ENCODE results near the gene TDP1.

DNA sequence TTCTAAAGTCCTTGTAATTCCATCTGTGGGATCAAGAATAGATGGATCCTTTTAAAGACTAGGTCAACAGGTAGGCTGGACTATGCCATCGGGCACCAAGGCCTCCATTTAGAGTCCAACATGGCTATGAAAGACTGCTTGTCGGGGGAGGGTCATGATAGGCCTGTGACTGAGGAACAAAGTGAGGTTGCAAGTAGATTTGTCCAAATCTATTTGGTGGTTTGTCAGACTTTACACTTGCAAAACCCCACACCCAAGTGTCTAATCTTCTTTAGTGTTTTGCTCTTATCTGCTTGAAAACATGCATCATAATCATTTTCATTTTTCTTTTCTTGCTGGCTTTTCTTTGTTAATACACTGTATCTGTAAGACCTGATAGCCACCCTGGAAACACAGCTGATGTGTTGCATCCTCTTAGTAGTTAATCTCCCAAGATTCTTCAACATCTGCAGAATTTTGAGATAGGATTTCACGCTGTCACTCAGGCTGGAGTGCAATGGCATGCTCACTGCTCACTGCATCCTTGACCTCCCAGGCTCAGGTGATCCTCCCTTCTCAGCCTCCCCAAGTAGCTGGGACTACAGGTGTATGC lies 50.3 kb downstream of the TDP1 start:
- TF ChIP-seq CTCF (conservative IDR thresholded peaks at IDR 0.05; ENCODE audit: low read depth, low read length) (no peak), RAD21 (IDR thresholded peaks at IDR 0.05; ENCODE audit: low read length) (no peak), POLR2A (IDR thresholded peaks at IDR 0.05; ENCODE audit: low read depth, low read length) (no peak), CEBPB (IDR thresholded peaks at IDR 0.05; ENCODE audit: low read depth, low read length) (no peak), NFE2L2 (IDR thresholded peaks at IDR 0.05; ENCODE audit: low read depth, low read length) (no peak), FOS (IDR thresholded peaks at IDR 0.05; ENCODE audit: low read depth, low read length) (no peak), USF2 (IDR thresholded peaks at IDR 0.05; ENCODE audit: low read depth, low read length) (no peak)
